VCaP (cell line): ENCODE measurements around the gene PARP2.

Source experiments
- H3K27ac ChIP-seq: fragments of 450-650 bp; 2 replicates; pipeline ENCODE4 v1.5.1; 2017
- TF ChIP-seq, protein P1 (sequence below): fragments of 450-650 bp; conservative IDR thresholded peaks from 2 replicates; pipeline ENCODE4 v1.5.1; 2017; ENCODE audit warnings: mild to moderate bottlenecking, moderate library complexity

The PARP2 gene

DNA sequence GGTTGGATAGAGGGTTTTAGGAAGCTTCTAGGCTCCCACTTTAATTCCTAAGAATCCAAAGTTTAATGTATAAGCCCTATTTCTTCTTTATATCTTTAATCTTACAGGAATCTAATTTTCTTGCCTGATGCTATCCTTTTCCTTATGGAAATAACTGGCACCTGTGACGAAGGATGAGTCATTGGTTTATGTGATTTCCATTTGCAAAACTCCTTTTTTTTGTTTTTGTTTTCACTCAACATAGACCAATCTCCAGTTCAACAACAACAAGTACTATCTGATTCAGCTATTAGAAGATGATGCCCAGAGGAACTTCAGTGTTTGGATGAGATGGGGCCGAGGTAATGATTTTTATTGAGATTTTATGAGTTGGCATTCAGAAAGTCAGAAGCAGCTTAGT lies 6.8 kb downstream of the PARP2 start:
- no peak overlapping the region for H3K27ac ChIP-seq
- TF ChIP-seq, protein P1, sequence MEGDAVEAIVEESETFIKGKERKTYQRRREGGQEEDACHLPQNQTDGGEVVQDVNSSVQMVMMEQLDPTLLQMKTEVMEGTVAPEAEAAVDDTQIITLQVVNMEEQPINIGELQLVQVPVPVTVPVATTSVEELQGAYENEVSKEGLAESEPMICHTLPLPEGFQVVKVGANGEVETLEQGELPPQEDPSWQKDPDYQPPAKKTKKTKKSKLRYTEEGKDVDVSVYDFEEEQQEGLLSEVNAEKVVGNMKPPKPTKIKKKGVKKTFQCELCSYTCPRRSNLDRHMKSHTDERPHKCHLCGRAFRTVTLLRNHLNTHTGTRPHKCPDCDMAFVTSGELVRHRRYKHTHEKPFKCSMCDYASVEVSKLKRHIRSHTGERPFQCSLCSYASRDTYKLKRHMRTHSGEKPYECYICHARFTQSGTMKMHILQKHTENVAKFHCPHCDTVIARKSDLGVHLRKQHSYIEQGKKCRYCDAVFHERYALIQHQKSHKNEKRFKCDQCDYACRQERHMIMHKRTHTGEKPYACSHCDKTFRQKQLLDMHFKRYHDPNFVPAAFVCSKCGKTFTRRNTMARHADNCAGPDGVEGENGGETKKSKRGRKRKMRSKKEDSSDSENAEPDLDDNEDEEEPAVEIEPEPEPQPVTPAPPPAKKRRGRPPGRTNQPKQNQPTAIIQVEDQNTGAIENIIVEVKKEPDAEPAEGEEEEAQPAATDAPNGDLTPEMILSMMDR = no peak

- TF ChIP-seq, protein P1 = no peak; the same call in 1 of the 2 replicates
- no peak overlapping the region for H3K27ac ChIP-seq
Observed at GRCh38 chr14:20350860-20351259, 7.4 kb downstream of the PARP2 start.

- no peak overlapping the region for H3K27ac ChIP-seq
- TF ChIP-seq, protein P1 = no peak
Observed at GRCh38 chr14:20356422-20356821, 13.0 kb downstream of the PARP2 start.

GRCh38 chr14:20358474-20358873 lies 15.0 kb downstream of the PARP2 start:
- H3K27ac ChIP-seq = peak overlapping the region; percentile 50

DNA sequence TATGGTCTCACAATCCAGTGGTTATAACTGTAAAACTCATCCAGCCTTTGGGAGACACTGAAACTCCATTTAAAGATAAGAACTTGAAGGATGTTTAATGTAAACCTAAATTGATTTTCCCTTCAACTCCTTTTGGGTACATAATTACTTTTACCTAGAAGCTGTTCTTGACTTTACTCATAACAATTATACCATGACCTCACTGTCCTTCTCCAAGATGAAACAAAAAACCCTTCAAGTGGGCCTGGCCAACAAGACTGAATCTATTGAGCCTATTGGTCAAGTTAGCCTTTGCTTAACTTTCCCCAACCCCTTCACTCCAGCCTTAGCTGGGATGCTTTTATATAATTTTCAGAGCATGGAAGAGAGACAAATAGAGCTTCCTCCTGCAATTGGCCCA lies 22.5 kb downstream of the PARP2 start:
- H3K27ac ChIP-seq = no peak overlapping the region
- TF ChIP-seq, protein P1 = no peak

GRCh38 chr14:20372796-20373195 lies 29.4 kb downstream of the PARP2 start:
- H3K27ac ChIP-seq = no peak overlapping the region
- TF ChIP-seq, protein P1 = no peak

GRCh38 chr14:20375471-20375870 lies 32.0 kb downstream of the PARP2 start:
- TF ChIP-seq, protein P1 = no peak
- H3K27ac ChIP-seq = no peak overlapping the region

DNA sequence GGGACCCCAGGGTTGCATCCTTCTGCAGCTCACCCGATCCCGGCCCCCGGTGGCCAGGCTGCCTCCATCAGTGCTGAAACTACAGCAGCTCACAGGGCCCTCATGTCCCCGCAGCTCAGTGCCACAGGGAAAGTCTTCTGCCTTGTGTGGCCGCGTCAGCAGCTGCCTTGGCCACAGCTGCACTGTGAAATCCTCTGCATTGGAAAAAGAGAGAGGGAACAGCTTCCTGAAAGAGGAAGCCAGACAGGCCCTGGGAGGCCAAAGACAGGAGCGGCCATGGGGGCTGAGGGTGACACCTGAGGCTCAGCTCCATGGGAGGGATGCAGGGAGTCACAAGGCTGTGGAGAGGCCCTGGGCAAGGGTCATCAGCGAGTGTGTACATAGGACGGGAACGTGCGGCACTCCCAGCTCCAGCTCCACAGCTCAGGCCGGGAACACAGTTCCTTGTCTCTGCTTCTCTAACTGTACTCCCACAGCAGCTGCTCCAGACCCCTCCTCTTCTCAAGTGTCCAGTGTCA lies 32.7 kb downstream of the PARP2 start:
- no peak overlapping the region for H3K27ac ChIP-seq
- TF ChIP-seq, protein P1 = no peak
